Keratinocyte (primary cell): ENCODE data around the gene GRIA3. TPM values are rescaled to one million over a fixed set of nuclear protein-coding genes. Genes with fewer than 3 reads are reported as not detected.
"Not testable (repeated sequence)": the region's sequence is repeated elsewhere in the genome, so short reads cannot be mapped to it uniquely, and the experiment has no call there.

Experiments
- DNase-seq: peaks from one replicate; pipeline ENCODE4 v3.0.0-alpha.2; 2011; ENCODE audit warnings: low read depth, missing footprints, low spot score
- FAIRE-seq: peaks from 2 replicates; lab custom pipeline; 2011; peaks lifted over from hg19 to GRCh38; lab: Jason Lieb, UNC
- H2AFZ ChIP-seq: 2 replicates; pipeline ENCODE4 v1.6.0; 2012; ENCODE audit warnings: low read length, control low read depth, inconsistent platforms; ENCODE audit not compliant: control insufficient read depth
- H3K27ac ChIP-seq: 2 replicates; pipeline ENCODE4 v1.5.1; 2011; ENCODE audit warnings: low read length; ENCODE audit not compliant: control insufficient read depth, insufficient read depth
- H3K27me3 ChIP-seq: 3 replicates; pipeline ENCODE4 v1.6.0; 2011; ENCODE audit warnings: low read length; ENCODE audit not compliant: control insufficient read depth, insufficient read depth; ENCODE audit errors: extremely low read depth
- H3K36me3 ChIP-seq, 2 experiments: 2 replicates in 1 of 2; 3 replicates in 1 of 2; pipeline ENCODE4 v1.5.1; 2011; ENCODE audit warnings: low read length in 2 of 2, mild to moderate bottlenecking in 1 of 2; ENCODE audit not compliant: control insufficient read depth in 2 of 2, insufficient read depth in 2 of 2; ENCODE audit errors: extremely low read depth in 1 of 2
- H3K4me1 ChIP-seq: 3 replicates; pipeline ENCODE4 v1.5.1; 2011; ENCODE audit warnings: low read length; ENCODE audit not compliant: control insufficient read depth, insufficient read depth; ENCODE audit errors: extremely low read depth
- H3K4me2 ChIP-seq: 3 replicates; pipeline ENCODE4 v1.6.0; 2011; ENCODE audit warnings: low read depth, low read length; ENCODE audit not compliant: control insufficient read depth, insufficient read depth; ENCODE audit errors: extremely low read depth
- H3K4me3 ChIP-seq, 3 experiments: fragments of 200-600 bp in 1 of 3; sonication (generic) in 1 of 3; 2 replicates in 2 of 3; 3 replicates in 1 of 3; pipeline ENCODE4 v1.5.1; 2011 to 2016; ENCODE audit warnings: low read length in 3 of 3, mild to moderate bottlenecking in 3 of 3, control low read depth in 2 of 3, inconsistent platforms in 1 of 3, low read depth in 1 of 3, mixed read lengths in 1 of 3, mixed run types in 1 of 3, moderate library complexity in 1 of 3; ENCODE audit not compliant: control insufficient read depth in 2 of 3, insufficient read depth in 2 of 3; ENCODE audit errors: extremely low read depth in 1 of 3
- H3K79me2 ChIP-seq: 2 replicates; pipeline ENCODE4 v1.6.0; 2012; ENCODE audit warnings: low read length; ENCODE audit not compliant: control insufficient read depth, insufficient read depth
- H3K9ac ChIP-seq: 3 replicates; pipeline ENCODE4 v1.6.0; 2011; ENCODE audit warnings: low read length; ENCODE audit not compliant: control insufficient read depth, insufficient read depth; ENCODE audit errors: extremely low read depth
- H3K9me1 ChIP-seq: 3 replicates; pipeline ENCODE4 v1.6.0; 2011; ENCODE audit warnings: low read length; ENCODE audit not compliant: control insufficient read depth, insufficient read depth; ENCODE audit errors: extremely low read depth
- H3K9me3 ChIP-seq: 2 replicates; pipeline ENCODE4 v1.5.1; 2012; ENCODE audit warnings: low read depth, low read length; ENCODE audit not compliant: control insufficient read depth
- H4K20me1 ChIP-seq: 3 replicates; pipeline ENCODE4 v1.6.0; 2011; ENCODE audit warnings: low read length; ENCODE audit not compliant: control insufficient read depth, insufficient read depth; ENCODE audit errors: extremely low read depth
- EZH2 ChIP-seq: IDR thresholded peaks from one replicate; pipeline ENCODE4 v1.6.1; 2012; ENCODE audit warnings: inconsistent platforms, mild to moderate bottlenecking, low read length, moderate library complexity
- dilution Hi-C: fragments of 300-500 bp; cut with MboI; formaldehyde crosslinking; loops from one replicate; pipeline ENCODE4 v1.7.0; 2020; ENCODE audit warnings: low sequenced_read_pairs; ENCODE audit not compliant: extremely low pct_ligation_motif_present
- polyA plus RNA-seq, 5 experiments: library from polyadenylated mRNA; depleted of rRNA in 3 of 5; stranded (reverse) in 3 of 5; stranded (forward) in 1 of 5; unstranded in 1 of 5; fragments of >200 nt; gene quantifications; 1 replicate in 1 of 5; 2 replicates in 3 of 5; 3 replicates in 1 of 5; pipeline versions ENCODE4 v1.2.1 to v1.2.3, GENCODE V29; 2011 to 2012; ENCODE audit warnings: missing spikeins in 2 of 5, low read depth in 1 of 5, low replicate concordance in 1 of 5
- TF ChIP-seq, protein P1 (sequence below), 3 experiments: IDR thresholded peaks in 1 of 3; conservative IDR thresholded peaks in 1 of 3; optimal IDR thresholded peaks in 1 of 3; 2 replicates in 2 of 3; 3 replicates in 1 of 3; pipeline versions ENCODE3 to v1.5.1; 2011; ENCODE audit warnings: low read length in 3 of 3, mild to moderate bottlenecking in 3 of 3, moderate library complexity in 2 of 3, control low read depth in 1 of 3, inconsistent platforms in 1 of 3; ENCODE audit not compliant: insufficient read depth in 2 of 3; ENCODE audit errors: extremely low read depth in 1 of 3

GRIA3 gene
- polyA plus RNA-seq, 1 donor (not counting 4 experiments of a cell fraction or from before 2014, with no cell fraction given), result not detected

- no peaks in the 10 kb centered on the region for H3K36me3 ChIP-seq
- no peak overlapping the region for H3K4me3 ChIP-seq
- TF ChIP-seq EZH2, result no peak
- TF ChIP-seq, protein P1, sequence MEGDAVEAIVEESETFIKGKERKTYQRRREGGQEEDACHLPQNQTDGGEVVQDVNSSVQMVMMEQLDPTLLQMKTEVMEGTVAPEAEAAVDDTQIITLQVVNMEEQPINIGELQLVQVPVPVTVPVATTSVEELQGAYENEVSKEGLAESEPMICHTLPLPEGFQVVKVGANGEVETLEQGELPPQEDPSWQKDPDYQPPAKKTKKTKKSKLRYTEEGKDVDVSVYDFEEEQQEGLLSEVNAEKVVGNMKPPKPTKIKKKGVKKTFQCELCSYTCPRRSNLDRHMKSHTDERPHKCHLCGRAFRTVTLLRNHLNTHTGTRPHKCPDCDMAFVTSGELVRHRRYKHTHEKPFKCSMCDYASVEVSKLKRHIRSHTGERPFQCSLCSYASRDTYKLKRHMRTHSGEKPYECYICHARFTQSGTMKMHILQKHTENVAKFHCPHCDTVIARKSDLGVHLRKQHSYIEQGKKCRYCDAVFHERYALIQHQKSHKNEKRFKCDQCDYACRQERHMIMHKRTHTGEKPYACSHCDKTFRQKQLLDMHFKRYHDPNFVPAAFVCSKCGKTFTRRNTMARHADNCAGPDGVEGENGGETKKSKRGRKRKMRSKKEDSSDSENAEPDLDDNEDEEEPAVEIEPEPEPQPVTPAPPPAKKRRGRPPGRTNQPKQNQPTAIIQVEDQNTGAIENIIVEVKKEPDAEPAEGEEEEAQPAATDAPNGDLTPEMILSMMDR (optimal IDR thresholded peaks at IDR 0.05 in 1 of 3, IDR thresholded peaks at IDR 0.05 in 1 of 3, conservative IDR thresholded peaks at IDR 0.05 in 1 of 3; ENCODE audit: extremely low read depth in 1 of 3, insufficient read depth in 2 of 3, low read length in 3 of 3), result no peak
- FAIRE-seq (no peak), DNase-seq (no peak)
- dilution Hi-C loops, result no loop called here
- H3K79me2 ChIP-seq, result no peaks in the 10 kb centered on the region
- no peaks in the 10 kb centered on the region for H4K20me1 ChIP-seq
- no peak overlapping the region for H2AFZ ChIP-seq
- no peak overlapping the region for H3K4me2 ChIP-seq
- H3K27me3 ChIP-seq, result no peaks in the 10 kb centered on the region
- H3K27ac ChIP-seq, result no peak overlapping the region
- no peaks in the 10 kb centered on the region for H3K9me3 ChIP-seq
- H3K9ac ChIP-seq, result no peak overlapping the region
- H3K4me1 ChIP-seq, result no peaks in the 10 kb centered on the region
- no peaks in the 10 kb centered on the region for H3K9me1 ChIP-seq
These were observed 98.2 kb downstream of the GRIA3 start for GRCh38 chrX:123282241-123282640.

DNA sequence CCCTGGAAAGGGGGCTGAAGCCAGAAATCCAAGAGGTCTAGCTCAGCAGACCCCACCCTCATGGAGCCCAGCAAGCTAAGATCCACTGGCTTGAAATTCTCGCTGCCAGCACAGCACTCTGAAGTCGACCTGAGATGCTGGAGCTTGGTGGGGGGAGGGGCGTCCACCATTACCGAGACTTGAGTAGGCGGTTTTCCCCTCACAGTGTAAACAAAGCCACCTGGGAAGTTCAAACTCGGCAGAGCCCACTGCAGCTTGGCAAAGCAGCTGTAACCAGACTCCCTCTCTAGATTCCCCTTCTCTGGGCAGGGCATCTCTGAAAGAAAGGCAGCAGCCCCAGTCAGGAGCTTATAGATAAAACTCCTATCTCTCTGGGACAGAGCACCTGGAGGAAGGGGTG is 99.3 kb downstream of the GRIA3 start:
- H2AFZ ChIP-seq, H3K4me1 ChIP-seq, FAIRE-seq, H4K20me1 ChIP-seq, H3K9ac ChIP-seq, H3K4me3 ChIP-seq, H3K4me2 ChIP-seq, DNase-seq, dilution Hi-C loops, H3K27ac ChIP-seq, H3K27me3 ChIP-seq, H3K36me3 ChIP-seq, H3K9me3 ChIP-seq, H3K79me2 ChIP-seq, H3K9me1 ChIP-seq: not testable (repeated sequence)

DNA sequence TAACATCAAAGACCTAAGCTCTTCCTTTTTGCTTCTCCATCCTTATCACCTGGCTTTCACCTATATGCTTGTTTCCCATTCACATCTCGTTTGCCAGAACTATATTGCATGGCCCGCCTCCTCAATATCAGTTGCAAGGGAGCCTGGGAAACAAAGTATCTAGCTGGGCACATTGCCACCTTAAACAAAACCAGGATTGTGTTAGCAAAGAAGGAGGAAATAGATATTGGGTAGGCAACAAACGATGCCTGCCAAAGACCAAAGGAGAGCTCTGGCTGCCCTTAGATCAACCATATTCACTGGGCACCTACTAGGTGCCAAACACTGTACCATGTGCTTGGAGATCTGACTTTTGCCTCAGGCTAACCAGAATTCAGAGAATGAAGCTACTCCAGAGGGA is 107.5 kb downstream of the GRIA3 start:
- TF ChIP-seq, protein P1 (optimal IDR thresholded peaks at IDR 0.05 in 1 of 3, IDR thresholded peaks at IDR 0.05 in 1 of 3, conservative IDR thresholded peaks at IDR 0.05 in 1 of 3; ENCODE audit: extremely low read depth in 1 of 3, insufficient read depth in 2 of 3, low read length in 3 of 3), result no peak
- no peak for TF ChIP-seq EZH2
- Histone ChIP-seq H3K4me1 (no peaks in the 10 kb centered on the region), H3K79me2 (no peaks in the 10 kb centered on the region), H3K36me3 (no peaks in the 10 kb centered on the region), H3K9ac (no peak overlapping the region), H4K20me1 (no peaks in the 10 kb centered on the region), H3K27me3 (no peaks in the 10 kb centered on the region), H3K4me3 (no peak overlapping the region), H3K27ac (no peak overlapping the region), H2AFZ (no peak overlapping the region), H3K9me1 (no peaks in the 10 kb centered on the region), H3K4me2 (no peak overlapping the region), H3K9me3 (no peaks in the 10 kb centered on the region)
- no peak for FAIRE-seq
- no peak for DNase-seq
- dilution Hi-C loops, result no loop called here
